Measurements from ENCODE around the gene TREML2.

- TF ChIP-seq CTCF (IDR thresholded peaks at IDR 0.05; ENCODE audit: low read depth, low read length) (no peak), POLR2A (IDR thresholded peaks at IDR 0.05; ENCODE audit: extremely low read depth, insufficient read length) (no peak), MAX (IDR thresholded peaks at IDR 0.05; ENCODE audit: low read depth, low read length) (no peak)
These were observed 35.3 kb upstream of the TREML2 start for GRCh38 chr6:41236276-41236675.

Measured in NB4 (cell line).